GM20431 (cell line): ENCODE results near the gene OGFRL1.

Experiments used
- in situ Hi-C: fragments of 300-500 bp; cut with MseI, MboI; formaldehyde crosslinking; loops from one replicate; pipeline ENCODE4 v1.15.0; 2020; ENCODE audit warnings: low sequenced_read_pairs; ENCODE audit not compliant: unreplicated experiment

Gene OGFRL1

DNA sequence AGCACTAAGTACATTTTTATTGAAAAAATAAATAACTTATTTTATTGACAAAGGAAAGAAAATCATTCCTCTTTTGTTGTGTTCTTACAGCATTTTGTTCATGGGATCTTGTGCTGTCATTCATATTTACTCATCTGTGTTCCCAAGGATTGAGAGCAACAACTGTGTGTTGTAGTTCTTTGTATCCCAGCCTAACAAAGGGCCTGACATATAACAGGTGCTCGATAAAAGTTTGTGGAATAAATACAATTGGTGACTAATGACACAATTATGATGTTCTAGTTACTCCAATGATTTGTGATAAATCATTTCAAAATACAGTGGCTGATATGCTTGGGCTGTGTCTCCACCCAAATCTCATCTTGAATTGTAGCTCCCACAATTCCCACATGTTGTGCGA, 7.9 kb upstream of the OGFRL1 start:
- in situ Hi-C loops, result no loop called here

DNA sequence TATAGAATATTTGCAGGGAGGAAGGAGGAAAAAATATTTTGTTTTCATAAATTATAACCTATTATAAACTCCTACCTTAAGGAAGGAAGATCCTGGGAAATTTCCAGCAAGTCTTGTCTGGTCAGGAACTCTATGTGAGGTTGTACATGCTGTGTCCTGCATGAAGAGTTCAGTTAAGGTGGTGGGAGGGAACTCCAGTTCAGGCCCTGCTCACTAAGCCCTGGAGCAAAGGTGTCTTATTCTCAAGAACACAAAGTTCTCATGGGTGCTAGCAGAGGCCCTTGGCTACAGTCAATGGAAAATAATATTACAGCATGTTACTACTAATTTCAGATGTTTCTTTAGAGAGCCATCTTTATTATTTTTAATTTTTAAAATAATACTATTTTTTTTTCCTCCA, 3.8 kb upstream of the OGFRL1 start:
- in situ Hi-C loops, result no loop called here

DNA sequence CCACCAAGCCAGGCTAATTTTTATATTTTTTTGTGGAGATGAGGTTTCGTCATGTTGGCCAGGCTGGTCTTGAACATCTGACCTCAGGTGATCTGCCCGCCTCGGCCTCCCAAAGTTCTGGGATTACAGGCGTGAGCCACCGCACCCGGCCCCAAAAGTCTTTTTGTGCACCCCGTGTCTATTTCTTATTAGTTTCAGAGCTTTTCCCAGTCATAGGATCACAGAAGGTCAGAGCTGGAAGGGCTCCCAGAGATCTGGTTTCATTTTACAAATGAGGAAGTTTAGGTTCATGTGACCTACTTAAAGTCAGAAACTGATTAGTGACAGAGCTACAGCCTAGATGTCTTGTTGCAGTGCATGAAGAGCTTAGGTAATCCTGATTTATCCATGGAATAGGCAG, 1.6 kb upstream of the OGFRL1 start:
- in situ Hi-C loops, result no loop called here

DNA sequence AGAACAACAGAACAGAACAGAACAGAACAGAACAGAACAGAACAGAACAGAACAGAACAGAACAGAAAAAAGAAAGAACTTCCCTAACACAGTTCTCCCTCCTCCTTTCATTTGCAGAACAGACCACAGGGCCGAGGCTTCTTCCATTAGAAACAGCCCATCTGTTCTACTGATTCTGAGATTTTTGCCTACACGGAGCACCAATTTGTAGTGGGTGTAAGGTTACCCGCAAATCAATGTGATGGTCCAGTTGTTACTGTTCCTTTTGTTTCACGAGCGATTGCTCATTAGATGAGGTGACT, 734 bp upstream of the OGFRL1 start:
- in situ Hi-C loops, result no loop called here

DNA sequence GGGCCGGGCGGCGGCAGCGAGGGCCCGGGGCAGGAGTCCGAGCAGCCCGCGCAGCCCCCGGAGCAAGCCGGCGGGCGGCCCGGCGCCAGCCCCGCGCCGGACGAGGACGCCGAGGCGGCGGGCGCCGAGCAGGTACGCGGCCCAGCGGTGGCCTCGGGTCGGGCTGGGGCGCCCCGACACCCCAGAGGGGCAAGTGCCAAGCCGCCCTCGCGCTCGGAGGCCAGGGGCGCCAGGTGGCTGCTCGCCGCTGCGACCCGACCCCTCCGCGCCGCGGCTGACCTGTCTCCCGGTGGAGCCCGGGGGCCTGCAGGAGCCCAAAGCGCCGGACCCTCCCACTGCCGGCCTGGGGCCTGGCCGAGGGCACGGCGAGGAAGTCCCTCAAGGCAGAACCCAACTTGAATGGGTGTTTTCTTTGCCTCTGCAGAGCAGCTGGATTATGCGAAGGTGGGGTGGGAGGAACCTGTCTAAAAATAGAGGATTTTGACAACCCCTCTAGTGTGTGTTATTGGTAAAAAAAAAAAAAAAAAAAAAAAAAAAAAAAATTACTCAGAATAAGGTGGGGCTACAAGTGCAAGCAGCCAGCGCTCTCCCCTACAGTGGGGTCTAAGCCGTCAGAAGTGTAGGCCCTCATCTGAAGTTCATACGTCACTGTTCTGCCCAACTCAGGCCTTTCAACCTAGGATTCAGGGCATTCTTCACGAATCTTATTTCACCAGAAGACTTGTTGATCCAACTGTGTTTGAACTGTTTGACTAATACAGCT, 609 bp downstream of the OGFRL1 start:
- in situ Hi-C loops, result no loop called here

DNA sequence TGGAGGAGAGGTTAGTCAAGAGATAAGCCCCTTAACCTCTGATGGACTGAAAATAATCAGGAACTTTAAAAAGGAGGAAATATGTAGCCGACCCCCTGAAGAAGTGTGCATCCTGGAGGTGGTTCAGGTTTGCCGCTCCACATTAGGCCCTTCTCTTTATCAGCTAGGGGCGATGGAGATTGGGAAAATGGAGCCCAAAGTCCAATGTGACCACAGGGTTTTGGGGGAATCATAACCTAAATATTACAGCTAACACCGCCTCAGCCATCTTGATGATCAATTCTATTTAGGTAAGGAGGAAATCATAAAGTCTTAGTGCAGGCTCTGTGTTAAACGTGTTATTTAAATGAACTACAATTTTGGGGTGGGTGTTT, 1.2 kb downstream of the OGFRL1 start:
- in situ Hi-C loops, result no loop called here

DNA sequence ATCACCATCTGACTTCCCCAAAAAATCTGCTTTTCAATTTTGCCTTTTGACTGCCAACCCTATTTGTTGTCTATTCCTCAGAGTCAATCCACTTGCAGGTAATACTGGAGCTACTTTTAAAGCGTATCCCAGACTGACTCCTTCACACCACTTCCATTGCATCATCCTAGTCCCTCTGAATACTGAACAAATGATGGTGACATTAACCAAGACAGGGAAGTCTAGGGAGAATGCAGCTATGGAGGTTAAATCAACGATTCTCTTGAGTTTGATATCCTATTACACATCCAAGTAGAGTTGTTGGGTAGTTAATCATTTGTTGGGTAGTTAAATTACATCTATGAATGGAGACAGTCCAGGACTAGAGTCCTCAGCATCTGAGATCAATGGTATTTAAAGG, 2.0 kb downstream of the OGFRL1 start:
- in situ Hi-C loops, result no loop called here

DNA sequence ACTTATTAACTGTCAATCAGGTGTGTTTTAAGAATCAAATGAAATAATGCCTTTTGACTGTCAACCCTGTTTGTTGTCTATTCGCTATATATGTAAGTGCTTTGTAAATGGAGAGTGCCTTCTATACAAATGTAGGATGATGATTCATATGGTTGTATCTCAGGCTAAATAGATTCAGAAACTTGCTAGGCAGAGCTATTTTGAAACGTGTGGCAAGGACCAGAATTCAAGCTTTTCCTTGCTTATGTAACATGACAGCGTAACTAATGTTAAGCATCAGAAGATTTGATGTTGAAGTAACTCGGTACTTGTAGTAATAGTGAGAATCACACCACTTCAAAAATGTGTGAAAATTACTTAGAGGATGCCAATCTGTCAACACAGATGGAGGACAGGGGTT, 3.4 kb downstream of the OGFRL1 start:
- in situ Hi-C loops, result no loop called here

DNA sequence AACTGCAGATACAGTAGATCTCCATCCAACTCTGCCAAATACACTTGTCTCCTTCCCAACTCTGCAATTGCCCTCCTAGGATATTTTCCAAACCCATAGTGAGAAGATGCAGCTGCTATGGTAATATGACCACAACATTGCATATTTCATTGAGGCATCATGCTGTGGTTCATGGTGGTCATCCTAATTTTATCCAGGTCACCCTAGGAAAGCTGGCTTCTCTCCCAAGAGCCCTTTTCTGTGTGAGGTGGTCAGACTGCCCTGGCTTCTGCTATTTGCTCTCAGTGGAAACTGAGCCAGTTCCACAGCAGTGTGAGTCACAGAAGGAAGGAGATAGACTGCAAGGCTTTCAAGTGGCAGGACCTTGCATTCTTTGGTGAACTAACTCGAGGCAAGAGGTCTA, 5.5 kb downstream of the OGFRL1 start:
- in situ Hi-C loops, result no loop called here

DNA sequence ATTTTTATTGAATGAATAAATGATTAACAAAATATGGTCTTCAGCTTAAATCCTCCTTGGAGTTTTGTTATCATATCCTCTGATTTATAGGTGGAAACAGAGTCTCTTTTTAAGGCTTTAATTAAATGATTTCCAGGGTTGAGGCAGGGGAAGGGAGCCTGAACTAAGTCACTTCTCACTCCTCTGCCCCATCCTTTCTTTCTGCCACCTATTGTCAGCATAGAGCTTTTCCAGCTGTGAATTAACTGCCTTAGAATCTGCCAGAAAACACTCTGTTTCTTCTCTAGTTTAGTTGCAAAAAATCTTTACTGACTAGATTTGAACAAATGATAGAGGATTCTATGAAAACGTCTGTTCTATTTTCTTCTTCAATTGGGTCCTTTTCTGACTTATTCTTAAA, 9.8 kb downstream of the OGFRL1 start:
- in situ Hi-C loops, result no loop called here

DNA sequence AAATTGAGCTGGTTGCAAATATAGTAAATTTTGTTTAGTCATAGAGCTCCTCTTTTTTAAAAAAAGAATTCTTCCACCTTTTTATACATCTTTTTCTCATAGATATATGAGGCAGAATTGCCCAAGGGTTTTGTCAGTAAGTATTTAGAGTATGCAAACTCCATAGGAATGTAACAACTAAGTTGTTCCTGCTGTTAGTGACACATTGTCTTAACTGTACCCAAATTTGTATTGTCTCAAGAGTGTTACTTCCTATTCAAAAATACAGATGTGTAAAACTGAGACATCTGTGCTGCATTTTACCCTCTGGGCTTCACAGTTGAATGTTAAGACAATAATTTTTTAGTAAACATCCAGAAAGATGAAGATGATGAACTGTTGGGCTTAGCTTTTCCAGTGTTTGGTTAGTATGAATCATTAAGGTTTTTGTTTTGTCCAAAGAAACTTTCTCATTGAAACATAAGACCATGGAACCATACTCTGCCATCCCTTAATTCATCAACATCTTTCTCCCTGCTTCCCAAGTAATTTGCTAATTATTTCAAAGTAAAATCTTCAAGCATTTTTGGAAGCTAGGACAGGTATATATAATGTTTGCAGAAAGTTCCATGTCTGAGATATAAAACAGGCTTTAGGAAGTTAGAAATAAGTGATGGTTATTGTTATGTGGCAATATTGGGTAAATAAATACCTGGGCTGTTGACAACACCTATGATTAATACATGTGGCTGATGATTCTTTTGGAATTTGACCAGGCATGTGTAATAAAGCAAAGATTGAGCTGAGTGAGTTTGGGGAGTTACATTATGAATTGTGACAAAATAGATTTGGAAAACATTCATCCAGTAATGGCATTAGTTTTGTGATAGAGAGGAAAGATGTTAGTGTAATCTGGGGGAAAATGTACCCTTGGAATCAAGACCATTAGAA, 11.2 kb downstream of the OGFRL1 start:
- in situ Hi-C loops, result no loop called here

DNA sequence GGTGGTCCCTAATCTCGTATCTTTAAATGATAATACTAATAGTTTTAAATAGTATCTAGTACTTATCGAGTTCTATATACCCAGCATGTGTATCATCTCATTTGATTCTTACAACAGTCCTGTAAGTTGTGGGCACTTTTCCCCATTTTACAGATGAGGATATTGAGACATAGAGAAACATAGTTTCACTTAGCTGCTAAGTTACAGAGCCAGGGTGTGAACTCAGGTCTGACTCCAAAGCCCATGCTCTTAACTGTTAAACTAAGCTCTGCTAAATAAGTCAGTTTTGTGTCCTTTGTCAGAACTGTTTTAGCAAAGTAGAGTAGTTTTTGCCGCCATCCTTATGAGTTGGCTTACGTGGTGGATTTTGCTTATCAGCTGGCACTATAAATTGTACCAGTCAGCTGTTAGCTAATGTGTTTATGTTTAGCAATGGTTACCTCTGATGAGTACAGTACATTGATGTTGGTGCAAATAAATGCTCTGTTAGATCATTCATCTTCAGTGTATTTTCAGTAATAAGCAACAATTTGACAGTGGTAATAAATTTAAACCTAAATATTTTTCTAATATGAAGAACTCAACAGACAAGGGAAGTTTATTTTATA, 12.1 kb downstream of the OGFRL1 start:
- in situ Hi-C loops, result no loop called here

DNA sequence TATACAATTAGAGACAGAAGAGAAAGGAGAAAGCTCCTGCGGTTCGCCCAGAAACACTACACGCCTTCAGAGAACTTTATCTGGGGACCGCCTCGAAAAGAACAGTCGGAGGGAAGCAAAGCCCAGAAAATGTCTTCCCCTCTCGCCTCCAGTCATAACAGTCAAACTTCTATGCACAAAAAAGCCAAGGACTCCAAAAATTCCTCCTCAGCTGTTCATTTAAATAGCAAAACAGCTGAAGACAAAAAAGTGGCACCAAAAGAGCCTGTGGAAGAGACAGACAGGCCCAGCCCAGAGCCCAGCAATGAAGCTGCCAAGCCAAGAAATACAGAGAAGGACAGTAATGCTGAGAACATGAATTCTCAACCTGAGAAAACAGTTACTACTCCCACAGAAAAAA, 12.9 kb downstream of the OGFRL1 start:
- in situ Hi-C loops, result no loop called here

DNA sequence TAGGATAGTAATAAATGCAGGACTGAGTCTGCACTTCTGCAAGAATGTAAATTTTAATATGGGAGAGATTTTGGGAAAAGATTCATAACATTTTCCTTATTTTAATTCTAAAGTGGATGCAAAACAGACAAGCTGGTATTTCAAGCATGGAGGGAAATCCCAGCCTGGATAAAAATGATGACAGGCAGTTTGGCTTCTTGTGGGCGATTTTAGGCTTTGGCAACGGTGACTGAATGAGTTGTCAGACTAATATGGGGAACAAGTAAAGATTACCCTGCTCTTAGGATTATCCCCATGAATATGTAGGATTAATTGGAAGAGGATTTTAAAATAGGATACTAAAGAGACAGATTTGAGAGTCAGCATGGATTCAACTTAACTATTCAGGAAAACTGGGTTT, 21.0 kb downstream of the OGFRL1 start:
- in situ Hi-C loops, result no loop called here

DNA sequence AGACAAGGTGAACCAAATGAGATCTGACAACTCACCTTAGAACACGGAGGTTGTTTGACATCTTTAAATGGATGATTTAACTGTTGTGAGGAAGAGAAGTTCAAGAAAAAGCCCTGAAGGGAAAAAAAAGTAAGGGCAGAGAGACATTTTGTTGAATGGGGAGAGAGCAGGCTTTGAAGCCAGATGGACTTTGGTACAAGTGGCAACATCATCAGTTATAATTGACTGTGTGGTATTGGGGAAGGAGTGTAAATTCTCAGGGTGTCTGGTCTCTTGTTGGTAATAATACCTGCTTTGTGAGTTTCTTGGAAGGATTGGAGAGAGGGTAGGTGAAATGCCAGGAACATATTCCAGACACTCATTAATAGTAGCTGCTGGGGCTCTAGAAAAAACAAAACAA, 21.6 kb downstream of the OGFRL1 start:
- in situ Hi-C loops, result no loop called here

DNA sequence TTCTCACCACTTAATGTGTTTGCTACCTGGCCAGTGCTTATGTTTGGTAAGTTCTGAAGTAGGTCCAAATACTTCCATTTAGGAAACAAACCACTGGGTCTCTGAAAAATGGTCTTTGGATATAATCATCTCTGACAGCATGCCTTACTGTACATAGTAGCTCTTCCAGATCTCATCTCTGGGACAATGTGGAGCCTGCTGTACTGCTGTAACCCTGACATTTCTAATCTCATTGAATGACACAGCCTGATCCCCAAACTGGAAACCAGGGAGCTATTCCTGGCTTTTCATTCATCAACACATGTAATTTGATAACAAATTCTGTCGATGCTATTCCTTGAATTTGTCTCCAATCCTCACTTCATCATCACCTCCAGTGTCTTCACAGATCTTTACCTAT, 23.5 kb downstream of the OGFRL1 start:
- in situ Hi-C loops, result no loop called here

DNA sequence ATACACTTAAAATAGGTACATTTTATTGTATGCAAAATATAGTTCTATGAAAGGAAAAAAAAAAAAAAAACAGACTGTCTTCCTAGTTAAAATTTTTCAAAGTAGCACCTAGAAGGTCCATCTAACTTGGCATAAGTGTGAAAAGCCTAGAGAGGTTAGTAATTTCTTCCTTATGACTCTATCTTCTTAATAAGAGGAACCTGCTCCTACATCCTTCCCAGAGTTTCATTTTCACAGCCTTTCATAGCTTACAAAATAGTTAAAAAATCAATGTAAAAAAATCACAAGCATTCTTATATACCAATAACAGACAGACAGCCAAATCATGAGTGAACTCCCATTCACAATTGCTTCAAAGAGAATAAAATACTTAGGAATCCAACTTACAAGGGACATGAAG, 28.8 kb downstream of the OGFRL1 start:
- in situ Hi-C loops, result no loop called here

DNA sequence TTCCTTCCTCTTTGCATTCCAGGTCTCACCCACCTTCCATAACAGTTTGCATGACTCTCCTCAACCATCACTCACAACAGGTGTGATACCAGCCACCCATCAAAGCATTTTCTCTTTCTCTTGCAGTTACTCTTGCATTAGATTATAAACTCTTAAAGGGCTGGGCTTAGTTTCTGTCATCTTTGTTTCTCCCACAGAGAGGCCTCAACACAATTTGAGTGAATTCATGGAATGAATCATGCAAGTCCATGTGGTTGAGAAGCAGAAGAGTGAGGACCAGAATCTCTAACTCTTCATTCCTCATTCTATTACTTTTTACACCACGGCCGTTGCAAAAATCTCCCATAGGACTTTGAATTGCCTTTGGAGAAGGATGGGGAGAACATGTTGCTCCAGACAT, 31.4 kb downstream of the OGFRL1 start:
- in situ Hi-C loops, result no loop called here

DNA sequence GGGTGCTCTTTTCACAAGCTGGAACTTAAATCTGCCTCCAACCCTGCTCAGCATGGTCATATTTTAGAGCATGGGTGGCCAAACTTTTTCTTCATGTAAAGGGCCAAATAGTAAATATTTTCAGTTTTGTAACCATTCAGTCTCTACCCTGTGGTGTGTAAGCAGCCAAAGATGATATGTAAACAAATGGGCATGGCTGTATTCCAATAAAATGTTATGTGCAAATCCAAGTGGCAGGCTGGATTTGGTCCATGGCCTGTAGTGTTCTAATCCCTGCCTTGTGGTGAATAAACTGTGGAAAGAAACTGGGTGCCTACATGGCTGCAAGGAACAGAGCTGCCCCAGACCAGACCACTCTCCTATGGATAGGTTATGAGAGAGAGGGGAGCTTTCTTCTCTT, 32.7 kb downstream of the OGFRL1 start:
- in situ Hi-C loops, result no loop called here

DNA sequence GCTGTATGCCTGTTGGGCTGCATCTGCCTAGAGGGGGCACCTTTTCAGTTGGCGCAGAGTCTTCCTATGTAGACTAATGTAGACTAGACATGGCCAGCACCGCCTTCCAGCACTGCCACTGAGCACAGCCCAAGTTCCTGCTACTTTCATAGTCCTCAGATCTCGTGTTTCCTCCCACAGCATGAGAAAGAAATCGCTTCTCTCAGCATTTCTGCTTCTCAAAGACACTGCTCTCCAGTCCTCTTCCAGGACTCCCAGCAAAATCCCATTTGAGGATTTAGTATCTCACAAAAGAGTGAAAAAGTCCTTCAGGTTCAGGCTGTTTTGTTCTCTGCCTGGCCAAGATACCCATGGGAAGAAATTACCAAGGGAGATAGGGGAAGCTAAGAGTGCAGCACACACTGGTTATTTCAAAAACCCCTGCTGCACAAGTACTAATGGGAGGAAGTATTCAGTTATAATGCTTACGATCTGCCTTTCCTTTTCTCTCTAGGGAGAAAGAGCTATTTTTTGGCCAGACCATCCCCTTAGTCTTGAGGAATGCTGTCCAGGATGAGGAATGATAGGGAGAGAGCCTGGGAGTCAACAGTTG, 35.7 kb downstream of the OGFRL1 start:
- in situ Hi-C loops, result no loop called here

DNA sequence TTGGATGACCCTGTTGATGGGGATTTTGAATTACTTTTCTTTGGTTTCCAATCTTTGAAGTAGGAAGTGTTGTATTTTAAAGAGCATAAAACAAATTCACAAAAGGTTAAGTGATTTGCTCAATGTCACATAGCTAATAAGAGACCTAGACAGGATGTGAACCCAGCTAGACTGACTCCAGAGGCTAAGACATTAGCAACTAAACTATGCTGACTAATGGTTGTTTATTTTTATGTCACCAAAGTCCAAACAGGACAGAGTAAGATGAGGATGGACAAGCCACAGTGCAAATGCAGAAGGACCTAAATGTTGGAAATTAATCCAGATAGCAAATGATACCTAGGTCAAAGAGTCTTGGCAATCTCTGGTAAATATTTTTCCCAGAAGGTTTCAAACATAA, 38.0 kb downstream of the OGFRL1 start:
- in situ Hi-C loops, result loop anchor here (25.0 kb wide), 1 partner anchor 139 kb away; no protein-coding TSS in a partner anchor
